ENCODE measurements around the gene OTUD3. TPM values are rescaled to one million over a fixed set of nuclear protein-coding genes. Genes with fewer than 3 reads are reported as not detected.

OTUD3 gene
- total RNA-seq, 4 donors from 2014 or later = 5.1 to 11.8 (median 8.8) TPM

DNA sequence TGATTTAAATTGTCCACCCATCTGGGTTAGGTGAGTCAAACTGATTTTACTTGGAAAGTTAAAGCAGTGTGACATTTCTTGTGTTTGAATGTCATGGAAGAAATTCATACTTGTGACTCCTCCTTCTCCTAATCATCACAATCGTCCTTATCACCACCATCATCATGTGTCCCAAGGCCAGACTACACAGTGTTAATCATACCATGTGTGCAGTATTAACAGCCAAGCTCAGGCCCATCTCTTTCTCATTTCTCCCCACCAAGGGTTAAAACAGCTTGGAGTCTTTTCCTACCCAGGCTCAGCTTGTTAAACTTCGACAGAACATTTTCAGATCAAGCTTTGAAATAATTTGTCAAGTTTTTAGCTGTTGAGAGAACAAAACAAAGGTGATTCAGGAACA is 63.7 kb downstream of the OTUD3 start:
- H3K4me1 ChIP-seq = peaks cover 4% of the 10 kb centered on the region
- H3K4me3 ChIP-seq = no peak overlapping the region
- DNase-seq (ENCODE audit: low spot score in 2 of 2) = no peak
- no peak for TF ChIP-seq POLR2A (IDR thresholded peaks at IDR 0.05)
- TF ChIP-seq, protein P1, sequence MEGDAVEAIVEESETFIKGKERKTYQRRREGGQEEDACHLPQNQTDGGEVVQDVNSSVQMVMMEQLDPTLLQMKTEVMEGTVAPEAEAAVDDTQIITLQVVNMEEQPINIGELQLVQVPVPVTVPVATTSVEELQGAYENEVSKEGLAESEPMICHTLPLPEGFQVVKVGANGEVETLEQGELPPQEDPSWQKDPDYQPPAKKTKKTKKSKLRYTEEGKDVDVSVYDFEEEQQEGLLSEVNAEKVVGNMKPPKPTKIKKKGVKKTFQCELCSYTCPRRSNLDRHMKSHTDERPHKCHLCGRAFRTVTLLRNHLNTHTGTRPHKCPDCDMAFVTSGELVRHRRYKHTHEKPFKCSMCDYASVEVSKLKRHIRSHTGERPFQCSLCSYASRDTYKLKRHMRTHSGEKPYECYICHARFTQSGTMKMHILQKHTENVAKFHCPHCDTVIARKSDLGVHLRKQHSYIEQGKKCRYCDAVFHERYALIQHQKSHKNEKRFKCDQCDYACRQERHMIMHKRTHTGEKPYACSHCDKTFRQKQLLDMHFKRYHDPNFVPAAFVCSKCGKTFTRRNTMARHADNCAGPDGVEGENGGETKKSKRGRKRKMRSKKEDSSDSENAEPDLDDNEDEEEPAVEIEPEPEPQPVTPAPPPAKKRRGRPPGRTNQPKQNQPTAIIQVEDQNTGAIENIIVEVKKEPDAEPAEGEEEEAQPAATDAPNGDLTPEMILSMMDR (IDR thresholded peaks at IDR 0.05) = no peak
- no peak for TF ChIP-seq EP300 (IDR thresholded peaks at IDR 0.05)
- TF ChIP-seq POLR2AphosphoS5 (IDR thresholded peaks at IDR 0.05) = no peak
- H3K9me3 ChIP-seq = no peaks in the 10 kb centered on the region
- no peaks in the 10 kb centered on the region for H3K36me3 ChIP-seq
- H3K27me3 ChIP-seq = no peaks in the 10 kb centered on the region
- H3K27ac ChIP-seq = no peak overlapping the region
- WGBS = 14% methylated on average over 2 of the region's 2 CpGs

DNA sequence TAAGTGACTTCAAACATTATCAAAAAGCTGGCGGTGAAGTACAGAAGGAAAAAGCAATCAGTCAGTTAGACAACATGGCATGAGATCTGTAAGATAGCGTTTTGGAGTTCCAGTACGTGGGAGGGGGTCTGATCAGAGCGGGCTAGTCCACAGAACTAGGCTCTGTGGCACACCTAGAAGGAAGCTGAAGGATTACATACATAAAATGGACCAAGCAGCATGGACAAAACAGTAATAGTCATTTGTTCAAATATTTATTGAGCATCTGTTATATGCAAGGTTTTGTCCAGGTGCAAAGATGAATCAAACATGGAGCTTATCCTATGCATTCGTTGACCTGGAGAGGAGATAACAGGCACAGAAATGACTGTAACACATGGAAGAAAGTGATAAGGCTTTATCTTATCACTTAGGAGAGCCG is 64.1 kb downstream of the OTUD3 start:
- H3K9me3 ChIP-seq = no peaks in the 10 kb centered on the region
- H3K4me1 ChIP-seq = peaks cover 4% of the 10 kb centered on the region
- no peaks in the 10 kb centered on the region for H3K36me3 ChIP-seq
- TF ChIP-seq POLR2AphosphoS5 (IDR thresholded peaks at IDR 0.05) (no peak), POLR2A (IDR thresholded peaks at IDR 0.05) (no peak), EP300 (IDR thresholded peaks at IDR 0.05) (no peak)
- TF ChIP-seq, protein P1 (IDR thresholded peaks at IDR 0.05) = no peak
- WGBS = 61% methylated on average over 6 of the region's 6 CpGs
- no peak overlapping the region for H3K4me3 ChIP-seq
- no peak overlapping the region for H3K27ac ChIP-seq
- H3K27me3 ChIP-seq = no peaks in the 10 kb centered on the region
- no peak for DNase-seq (ENCODE audit: low spot score in 2 of 2)

DNA sequence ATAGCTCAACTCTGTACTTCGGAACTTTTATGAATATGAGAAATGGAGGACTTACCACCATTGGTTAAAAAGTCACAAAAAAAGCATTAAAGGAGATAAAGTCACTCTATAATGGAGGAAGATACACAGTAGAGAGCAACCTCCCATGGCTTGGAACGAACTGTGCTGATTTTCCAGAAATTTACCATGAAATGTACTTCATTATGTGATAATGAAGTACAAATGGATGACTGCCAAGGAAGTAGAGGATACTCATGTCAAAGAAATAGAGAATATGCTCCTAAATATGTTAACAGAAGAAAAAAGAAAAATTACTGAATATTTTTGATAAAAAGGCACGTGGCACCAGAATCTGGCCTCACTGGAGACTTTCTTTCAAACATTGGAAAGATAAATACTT is 64.8 kb downstream of the OTUD3 start:
- no peaks in the 10 kb centered on the region for H3K27me3 ChIP-seq
- DNase-seq (ENCODE audit: low spot score in 2 of 2) = no peak
- H3K36me3 ChIP-seq = no peaks in the 10 kb centered on the region
- WGBS = 76% methylated on average over 3 of the region's 3 CpGs
- TF ChIP-seq POLR2AphosphoS5 (IDR thresholded peaks at IDR 0.05) (no peak), EP300 (IDR thresholded peaks at IDR 0.05) (no peak), POLR2A (IDR thresholded peaks at IDR 0.05) (no peak)
- TF ChIP-seq, protein P1 (IDR thresholded peaks at IDR 0.05) = no peak
- no peaks in the 10 kb centered on the region for H3K9me3 ChIP-seq
- H3K4me1 ChIP-seq = peaks cover 4% of the 10 kb centered on the region
- no peak overlapping the region for H3K27ac ChIP-seq
- no peak overlapping the region for H3K4me3 ChIP-seq

DNA sequence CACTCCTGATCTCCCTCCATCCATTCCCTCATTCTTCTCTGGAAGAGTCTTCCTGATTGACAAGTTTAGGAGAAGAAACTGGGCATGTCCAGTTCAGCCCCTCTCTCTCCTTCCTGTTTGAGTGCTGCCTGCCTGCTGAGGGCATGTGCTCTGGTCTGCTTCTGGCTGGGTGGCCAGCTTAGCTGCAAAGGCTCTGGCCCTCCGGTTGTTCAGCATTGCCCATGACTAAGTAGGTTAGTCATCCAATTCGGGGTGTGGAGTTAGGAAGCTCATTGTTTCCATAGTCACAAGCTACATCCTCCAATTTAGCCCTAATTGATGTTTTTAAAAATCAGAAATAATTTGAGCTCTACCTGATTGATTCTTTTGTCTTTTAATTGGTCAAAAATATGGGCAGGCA is 66.8 kb downstream of the OTUD3 start:
- no peak overlapping the region for H3K4me3 ChIP-seq
- H3K4me1 ChIP-seq = peaks cover 4% of the 10 kb centered on the region
- H3K27ac ChIP-seq = no peak overlapping the region
- no peaks in the 10 kb centered on the region for H3K9me3 ChIP-seq
- TF ChIP-seq EP300 (IDR thresholded peaks at IDR 0.05) = no peak
- TF ChIP-seq POLR2A (IDR thresholded peaks at IDR 0.05) = no peak
- TF ChIP-seq POLR2AphosphoS5 (IDR thresholded peaks at IDR 0.05) = no peak
- TF ChIP-seq, protein P1 (IDR thresholded peaks at IDR 0.05) = no peak
- WGBS = 31% methylated on average over 2 of the region's 2 CpGs
- no peaks in the 10 kb centered on the region for H3K27me3 ChIP-seq
- no peaks in the 10 kb centered on the region for H3K36me3 ChIP-seq
- no peak for DNase-seq (ENCODE audit: low spot score in 2 of 2)

DNA sequence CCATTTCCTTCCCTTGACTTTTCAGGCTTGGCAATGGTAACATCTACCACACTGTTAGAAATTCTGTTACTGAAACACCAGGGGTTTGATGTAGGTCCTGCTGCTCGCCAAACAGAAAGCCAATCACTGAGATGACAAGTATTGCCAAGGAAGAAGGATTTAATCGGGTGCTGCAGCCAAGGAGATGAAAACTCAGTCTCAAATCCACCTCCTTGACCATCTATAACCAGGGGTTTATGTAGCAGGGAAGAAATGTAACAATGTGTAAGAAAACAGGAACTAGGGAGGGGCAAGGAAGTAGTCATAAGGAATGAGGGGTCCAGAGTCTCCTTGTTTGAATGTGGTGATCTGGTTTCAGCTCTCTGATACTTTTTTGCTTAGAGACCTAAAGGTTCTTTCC is 71.9 kb downstream of the OTUD3 start:
- 86% methylated on average over 2 of the region's 2 CpGs for WGBS
- peaks cover 10% of the 10 kb centered on the region for H3K4me1 ChIP-seq

More for the DNA sequence above, 71.9 kb downstream of the OTUD3 start:
- TF ChIP-seq EP300 (IDR thresholded peaks at IDR 0.05) (no peak), POLR2AphosphoS5 (IDR thresholded peaks at IDR 0.05) (no peak), POLR2A (IDR thresholded peaks at IDR 0.05) (no peak)
- TF ChIP-seq, protein P1 (IDR thresholded peaks at IDR 0.05) = no peak
- Histone ChIP-seq H3K27me3 (peaks cover 6% of the 10 kb centered on the region), H3K36me3 (no peaks in the 10 kb centered on the region), H3K4me3 (no peak overlapping the region), H3K9me3 (no peaks in the 10 kb centered on the region), H3K27ac (no peak overlapping the region)
- no peak for DNase-seq (ENCODE audit: low spot score in 2 of 2)

Data from suprapubic skin (tissue), 4 donors.